Stimulated activated CD8-positive, alpha-beta memory T cell treated with anti-CD3 and anti-CD28 coated beads, Interleukin-4, amount 100 ng/mL, for 24 hours (primary cell): Measurements from ENCODE around the gene RIT2.

Experiments used
- DNase-seq: peaks from one replicate; pipeline ENCODE4 v3.0.0-alpha.2; 2020; ENCODE audit warnings: low read depth

The RIT2 gene

GRCh38 chr18:43081396-43081795 lies 34.1 kb downstream of the RIT2 start:
- DNase-seq = no peak

GRCh38 chr18:43080671-43081070 lies 34.8 kb downstream of the RIT2 start:
- no peak for DNase-seq

GRCh38 chr18:43079422-43079821 lies 36.1 kb downstream of the RIT2 start:
- no peak for DNase-seq

GRCh38 chr18:43078478-43079092 lies 36.9 kb downstream of the RIT2 start:
- DNase-seq = no peak

GRCh38 chr18:43077510-43078308 lies 37.8 kb downstream of the RIT2 start:
- no peak for DNase-seq

- DNase-seq = no peak
These were observed 41.7 kb downstream of the RIT2 start for GRCh38 chr18:43073771-43074170.

- no peak for DNase-seq
These were observed 46.7 kb downstream of the RIT2 start for GRCh38 chr18:43068781-43069180.

GRCh38 chr18:43067570-43067969 lies 47.9 kb downstream of the RIT2 start:
- DNase-seq = no peak

- no peak for DNase-seq
These were observed 53.7 kb downstream of the RIT2 start for GRCh38 chr18:43061816-43062215.

GRCh38 chr18:43061318-43061717 lies 54.2 kb downstream of the RIT2 start:
- no peak for DNase-seq

GRCh38 chr18:43060020-43060419 lies 55.5 kb downstream of the RIT2 start:
- no peak for DNase-seq

GRCh38 chr18:43054815-43055519 lies 60.5 kb downstream of the RIT2 start:
- no peak for DNase-seq

GRCh38 chr18:43049021-43049420 lies 66.5 kb downstream of the RIT2 start:
- no peak for DNase-seq

- DNase-seq = no peak
These were observed 69.2 kb downstream of the RIT2 start for GRCh38 chr18:43046322-43046721.

GRCh38 chr18:43043626-43044025 lies 71.9 kb downstream of the RIT2 start:
- DNase-seq = no peak

GRCh38 chr18:43040281-43040680 lies 75.2 kb downstream of the RIT2 start:
- DNase-seq = no peak

GRCh38 chr18:43034683-43035500 lies 80.6 kb downstream of the RIT2 start:
- no peak for DNase-seq

- no peak for DNase-seq
These were observed 84.3 kb downstream of the RIT2 start for GRCh38 chr18:43031169-43031568.

- no peak for DNase-seq
These were observed 86.1 kb downstream of the RIT2 start for GRCh38 chr18:43029414-43029813.

- DNase-seq = no peak
These were observed 92.6 kb downstream of the RIT2 start for GRCh38 chr18:43022874-43023273.

GRCh38 chr18:43017622-43018021 lies 97.9 kb downstream of the RIT2 start:
- DNase-seq = no peak

- no peak for DNase-seq
These were observed 102.0 kb downstream of the RIT2 start for GRCh38 chr18:43013486-43013885.
